GM12878 (cell line): ENCODE results near the gene SLC44A4. TPM values are rescaled to one million over a fixed set of nuclear protein-coding genes. Genes with fewer than 3 reads are reported as not detected.
"Not testable (repeated sequence)": the region's sequence is repeated elsewhere in the genome, so short reads cannot be mapped to it uniquely, and the experiment has no call there.

Experiments
- ATAC-seq: fragments of 200-7000 bp; cut with Tn5 transposase; 3 replicates; pipeline ENCODE4 v1.9.1; 2020; ENCODE audit warnings: mild to moderate bottlenecking, moderate library complexity
- BruUV-seq: library from RNA; stranded (reverse); fragments of 400-500 nt; replicated peaks from 2 replicates; lab custom pipeline; 2021; lab: Mats Ljungman, UMichigan
- CTCF ChIA-PET: fragments of 300-600 bp; sonication (Branson Sonifier 250); formaldehyde crosslinking; extraction: SDS; loops from one replicate; lab custom pipeline; 2021; ENCODE audit warnings: inconsistent platforms; lab: Yijun Ruan, JAX
- POLR2A ChIA-PET: fragments of 350-600 bp; formaldehyde crosslinking; extraction: SDS; loops from one replicate; lab custom pipeline; 2021; ENCODE audit warnings: inconsistent platforms; lab: Charles Lee
- RAD21 ChIA-PET: fragments of 300-600 bp; sonication (Branson Sonifier 250); formaldehyde crosslinking; loops from one replicate; lab custom pipeline; 2023; ENCODE audit warnings: antibody characterized with exemption; ENCODE audit not compliant: unreplicated experiment; lab: Charles Lee
- SMC1A ChIA-PET: fragments of 300-600 bp; sonication (Branson Sonifier 250); formaldehyde crosslinking; loops from one replicate; lab custom pipeline; 2023; ENCODE audit not compliant: unreplicated experiment, uncharacterized antibody; lab: Charles Lee
- DNase-seq: peaks from one replicate; pipeline ENCODE4 v3.0.0-alpha.2; 2011; ENCODE audit warnings: low read depth, low spot score
- FAIRE-seq: peaks from 3 replicates; lab custom pipeline; 2011; peaks lifted over from hg19 to GRCh38; lab: Jason Lieb, UNC
- H2AFZ ChIP-seq: 2 replicates; pipeline ENCODE4 v1.6.0; 2011; ENCODE audit warnings: low read depth, low read length, control low read depth; ENCODE audit not compliant: control insufficient read depth
- H3K27ac ChIP-seq: 2 replicates; pipeline ENCODE4 v1.5.1; 2011; ENCODE audit warnings: control low read depth; ENCODE audit not compliant: control insufficient read depth, insufficient read depth
- H3K27me3 ChIP-seq, 2 experiments: replicated peaks in 1 of 2; 2 replicates each; pipeline versions ENCODE4 v1.6.0 to v1.6.1; 2011; ENCODE audit warnings: low read length in 1 of 2; ENCODE audit not compliant: control insufficient read depth in 2 of 2, insufficient read depth in 2 of 2
- H3K36me3 ChIP-seq, 2 experiments: 2 replicates each; pipeline ENCODE4 v1.5.1; 2011; ENCODE audit warnings: low read length in 1 of 2; ENCODE audit not compliant: control insufficient read depth in 2 of 2, insufficient read depth in 2 of 2
- H3K4me1 ChIP-seq: 2 replicates; pipeline ENCODE4 v1.6.1; 2011; ENCODE audit warnings: mild to moderate bottlenecking, low read length, moderate library complexity, mixed read lengths; ENCODE audit not compliant: control insufficient read depth, insufficient read depth
- H3K4me2 ChIP-seq: 2 replicates; pipeline ENCODE4 v1.6.0; 2011; ENCODE audit warnings: control low read depth; ENCODE audit not compliant: control insufficient read depth, insufficient read depth
- H3K4me3 ChIP-seq: fragments of 200-600 bp; sonication (generic); 2 replicates; pipeline ENCODE4 v1.5.1; 2016
- H3K79me2 ChIP-seq: 2 replicates; pipeline ENCODE4 v1.6.0; 2011; ENCODE audit warnings: low read length; ENCODE audit not compliant: control insufficient read depth, insufficient read depth
- H3K9ac ChIP-seq: 2 replicates; pipeline ENCODE4 v1.8.0; 2011; ENCODE audit warnings: low read length, control low read depth, mixed read lengths; ENCODE audit not compliant: control insufficient read depth, insufficient read depth
- H3K9me3 ChIP-seq: replicated peaks from 3 replicates; pipeline ENCODE4 v1.5.1; 2011; ENCODE audit warnings: mild to moderate bottlenecking, low read length; ENCODE audit not compliant: control insufficient read depth, insufficient read depth
- H4K20me1 ChIP-seq: 2 replicates; pipeline ENCODE4 v1.6.0; 2011; ENCODE audit not compliant: control insufficient read depth, insufficient read depth
- EGR1 ChIP-seq, 2 experiments: IDR thresholded peaks; 1 replicate in 1 of 2; 2 replicates in 1 of 2; pipeline ENCODE4 v1.6.1; 2011 to 2012; ENCODE audit warnings: low read depth in 2 of 2, low read length in 2 of 2, borderline replicate concordance in 1 of 2, mild to moderate bottlenecking in 1 of 2, moderate library complexity in 1 of 2
- JUNB ChIP-seq: IDR thresholded peaks from 2 replicates; pipeline ENCODE4 v1.6.1; 2016; ENCODE audit warnings: antibody characterized with exemption, mild to moderate bottlenecking
- YY1 ChIP-seq: IDR thresholded peaks from 2 replicates; pipeline ENCODE4 v1.6.1; 2011; ENCODE audit warnings: low read depth, mild to moderate bottlenecking, low read length
- WGBS: methylation state at CpG from one replicate; pipeline ENCODE4 v1.1.6; 2016; ENCODE audit warnings: low lambda C conversion rate; ENCODE audit not compliant: insufficient replicate concordance, insufficient coverage; ENCODE audit errors: missing lambda C conversion rate; 5-methylcytosine and 5-hydroxymethylcytosine counted together
- in situ Hi-C: fragments of 300-500 bp; cut with MboI; formaldehyde crosslinking; loops from 9 replicates; pipeline ENCODE4 v1.14.3; 2018; ENCODE audit warnings: mixed read lengths
- intact Hi-C: fragments of 100-400 bp; cut with micrococcal nuclease; formaldehyde crosslinking; loops from one replicate; pipeline ENCODE4 v1.14.2; 2022; ENCODE audit not compliant: unreplicated experiment
- polyA plus RNA-seq, 11 experiments: library from polyadenylated mRNA; depleted of rRNA in 4 of 11; unstranded in 6 of 11; stranded (reverse) in 5 of 11; fragments of >200 nt; fragmentation: Nextera tagmentation in 4 of 11; fragmentation: Illumina TruSeq in 1 of 11; extraction: Ambion mirVana in 4 of 11; extraction: Trizol in 1 of 11; gene quantifications; 1 replicate in 1 of 11; 2 replicates in 10 of 11; pipeline versions ENCODE4 v1.2.1 to v1.2.3, GENCODE V29; 2011 to 2016; ENCODE audit warnings: inconsistent platforms in 2 of 11, missing spikeins in 2 of 11, low read depth in 1 of 11
- total RNA-seq, 4 experiments: library from RNA; depleted of rRNA in 3 of 4; stranded (reverse); fragments of >200 nt in 3 of 4; fragmentation: Illumina TruSeq in 1 of 4; extraction: Trizol in 1 of 4; gene quantifications; 2 replicates each; pipeline versions ENCODE4 v1.2.1 to v1.2.3, GENCODE V29; 2013 to 2021
- TF ChIP-seq, protein P1 (sequence below): fragments of 450-650 bp; IDR thresholded peaks from 2 replicates; pipeline ENCODE4 v1.6.1; 2016; ENCODE audit warnings: mild to moderate bottlenecking
- TF ChIP-seq, protein P2 (sequence below): fragments of 450-650 bp; IDR thresholded peaks from 2 replicates; pipeline ENCODE4 v1.6.1; 2014; ENCODE audit warnings: mild to moderate bottlenecking
- TF ChIP-seq, protein P3 (sequence below): fragments of 450-650 bp; formaldehyde crosslinking; IDR thresholded peaks from 2 replicates; pipeline ENCODE4 v1.4.0; 2020; ENCODE audit warnings: mild to moderate bottlenecking, moderate library complexity
- TF ChIP-seq, protein P4 (sequence below): IDR thresholded peaks from 2 replicates; pipeline ENCODE4 v1.6.1; 2011; ENCODE audit warnings: low read depth, low read length, improper control_type of control experiment, borderline replicate concordance

Gene SLC44A4
- total and polyA plus RNA-seq, 10 of the 15 experiments (the other 5 are each of a cell fraction or from before 2014, with no cell fraction given) = 0.04 to 0.24 (median 0.15) TPM; not detected in 3

DNA sequence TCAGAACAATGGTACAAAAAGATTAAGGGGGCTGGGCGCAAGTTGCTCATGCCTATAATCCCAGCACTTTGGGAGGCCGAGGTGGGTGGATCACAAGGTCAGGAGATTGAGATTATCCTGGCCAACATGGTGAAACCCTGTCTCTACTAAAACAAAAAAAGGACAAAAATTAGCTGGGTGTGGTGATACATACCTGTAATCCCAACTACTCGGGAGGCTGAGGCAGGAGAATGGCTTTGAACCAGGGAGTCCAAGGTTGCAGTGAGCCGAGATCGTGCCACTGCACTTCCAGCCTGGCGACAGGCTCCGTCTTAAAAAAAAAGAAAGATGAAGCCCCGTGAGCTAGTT is 39.0 kb downstream of the SLC44A4 start:
- H3K27me3 ChIP-seq, DNase-seq, H3K9ac ChIP-seq, H3K27ac ChIP-seq, FAIRE-seq, H4K20me1 ChIP-seq, H3K4me3 ChIP-seq, BruUV-seq, H3K9me3 ChIP-seq, intact Hi-C loops, H2AFZ ChIP-seq, H3K4me2 ChIP-seq, ATAC-seq: not testable (repeated sequence)
- in situ Hi-C loops = loop anchor here (10.0 kb wide), 1 partner anchor 295 kb away; the partner anchor contains the start of genes ATP6V1G2, DDX39B and NFKBIL1
- Histone ChIP-seq H3K36me3 (peaks cover 10 to 24% of the 10 kb centered on the region in 2 experiments), H3K4me1 (peaks cover 13% of the 10 kb centered on the region), H3K79me2 (peaks cover 46% of the 10 kb centered on the region)
- WGBS = 90% methylated on average over 8 of the region's 8 CpGs
- SMC1A ChIA-PET = interaction anchor here (0.9 to 2.3 kb wide), 4 partner anchors 23 to 112 kb away, joined by 3 to 13 read pairs (median 4); partner anchors contain the start of gene NEU1
- CTCF ChIA-PET = interaction anchor here (0.7 to 1.5 kb wide), 4 partner anchors 23 to 160 kb away, joined by 3 to 5 read pairs (median 3); partner anchors contain the start of gene NEU1
- POLR2A ChIA-PET = interaction anchor here (0.6 to 10.9 kb wide), 4 partner anchors 9 to 102 kb away, joined by 3 to 122 read pairs (median 6); partner anchors contain the start of genes CLIC1 and MSH5
- RAD21 ChIA-PET = interaction anchor here (1.7 kb wide), 1 partner anchor 23 kb away, joined by 4 read pairs; the partner anchor contains the start of gene NEU1

DNA sequence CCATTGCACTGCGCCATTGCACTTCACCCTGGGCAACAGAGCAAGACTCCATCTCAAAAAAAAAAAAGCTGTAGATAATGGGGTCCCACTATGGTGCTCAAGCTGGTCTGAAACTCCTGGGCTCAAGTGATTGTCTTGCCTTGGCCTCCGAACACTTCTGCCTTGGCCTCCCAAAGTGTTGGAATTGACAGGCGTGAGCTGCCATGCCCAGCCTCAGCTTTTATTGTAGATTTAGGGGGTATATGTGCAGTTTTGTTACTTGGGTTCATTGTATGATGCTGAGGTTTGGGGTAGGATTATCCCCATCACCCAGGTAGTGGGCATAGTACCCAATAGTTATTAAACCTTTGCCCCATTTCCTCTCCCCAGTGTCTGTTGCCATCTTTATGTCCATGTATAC is 39.8 kb downstream of the SLC44A4 start:
- in situ Hi-C loops = loop anchor here (10.0 kb wide), 1 partner anchor 294 kb away; the partner anchor contains the start of genes ATP6V1G2, DDX39B and NFKBIL1
- Histone ChIP-seq H3K9me3 (no peaks in the 10 kb centered on the region), H3K4me1 (peaks cover 13% of the 10 kb centered on the region), H3K27ac (no peak overlapping the region), H3K27me3 (no peaks in the 10 kb centered on the region), H4K20me1 (peaks cover 9% of the 10 kb centered on the region), H3K36me3 (peaks cover 10 to 24% of the 10 kb centered on the region in 2 experiments), H3K79me2 (peaks cover 52% of the 10 kb centered on the region), H3K4me2 (peak overlapping the region; percentile 56), H3K4me3 (peak overlapping the region; percentile 82; the same call in 1 of the 2 replicates), H3K9ac (no peak overlapping the region), H2AFZ (no peak overlapping the region)
- intact Hi-C loops = no loop called here
- ChIA-PET CTCF (interaction anchor here (0.8 to 1.5 kb wide), 4 partner anchors 14 to 87 kb away, joined by 3 to 5 read pairs (median 4); no protein-coding TSS in a partner anchor), SMC1A (interaction anchor here (0.7 to 2.3 kb wide), 7 partner anchors 14 to 113 kb away, joined by 3 to 13 read pairs (median 4); partner anchors contain the start of gene NEU1), RAD21 (interaction anchor here (0.9 to 1.7 kb wide), 3 partner anchors 8 to 84 kb away, joined by 4 to 7 read pairs (median 4); partner anchors contain the start of gene NEU1), POLR2A (interaction anchor here (0.6 to 10.9 kb wide), 5 partner anchors 8 to 102 kb away, joined by 3 to 122 read pairs (median 5); partner anchors contain the start of genes CLIC1 and MSH5)
- BruUV-seq = no TSS peak
- DNase-seq (no peak), FAIRE-seq (no peak), ATAC-seq (no peak)
- WGBS = 96% methylated on average over 3 of the region's 3 CpGs
- TF ChIP-seq YY1 = no peak
- no peak for TF ChIP-seq JUNB
- TF ChIP-seq, protein P1, sequence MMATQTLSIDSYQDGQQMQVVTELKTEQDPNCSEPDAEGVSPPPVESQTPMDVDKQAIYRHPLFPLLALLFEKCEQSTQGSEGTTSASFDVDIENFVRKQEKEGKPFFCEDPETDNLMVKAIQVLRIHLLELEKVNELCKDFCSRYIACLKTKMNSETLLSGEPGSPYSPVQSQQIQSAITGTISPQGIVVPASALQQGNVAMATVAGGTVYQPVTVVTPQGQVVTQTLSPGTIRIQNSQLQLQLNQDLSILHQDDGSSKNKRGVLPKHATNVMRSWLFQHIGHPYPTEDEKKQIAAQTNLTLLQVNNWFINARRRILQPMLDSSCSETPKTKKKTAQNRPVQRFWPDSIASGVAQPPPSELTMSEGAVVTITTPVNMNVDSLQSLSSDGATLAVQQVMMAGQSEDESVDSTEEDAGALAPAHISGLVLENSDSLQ = no peak
- TF ChIP-seq, protein P2, sequence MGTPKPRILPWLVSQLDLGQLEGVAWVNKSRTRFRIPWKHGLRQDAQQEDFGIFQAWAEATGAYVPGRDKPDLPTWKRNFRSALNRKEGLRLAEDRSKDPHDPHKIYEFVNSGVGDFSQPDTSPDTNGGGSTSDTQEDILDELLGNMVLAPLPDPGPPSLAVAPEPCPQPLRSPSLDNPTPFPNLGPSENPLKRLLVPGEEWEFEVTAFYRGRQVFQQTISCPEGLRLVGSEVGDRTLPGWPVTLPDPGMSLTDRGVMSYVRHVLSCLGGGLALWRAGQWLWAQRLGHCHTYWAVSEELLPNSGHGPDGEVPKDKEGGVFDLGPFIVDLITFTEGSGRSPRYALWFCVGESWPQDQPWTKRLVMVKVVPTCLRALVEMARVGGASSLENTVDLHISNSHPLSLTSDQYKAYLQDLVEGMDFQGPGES = no peak
- TF ChIP-seq, protein P3, sequence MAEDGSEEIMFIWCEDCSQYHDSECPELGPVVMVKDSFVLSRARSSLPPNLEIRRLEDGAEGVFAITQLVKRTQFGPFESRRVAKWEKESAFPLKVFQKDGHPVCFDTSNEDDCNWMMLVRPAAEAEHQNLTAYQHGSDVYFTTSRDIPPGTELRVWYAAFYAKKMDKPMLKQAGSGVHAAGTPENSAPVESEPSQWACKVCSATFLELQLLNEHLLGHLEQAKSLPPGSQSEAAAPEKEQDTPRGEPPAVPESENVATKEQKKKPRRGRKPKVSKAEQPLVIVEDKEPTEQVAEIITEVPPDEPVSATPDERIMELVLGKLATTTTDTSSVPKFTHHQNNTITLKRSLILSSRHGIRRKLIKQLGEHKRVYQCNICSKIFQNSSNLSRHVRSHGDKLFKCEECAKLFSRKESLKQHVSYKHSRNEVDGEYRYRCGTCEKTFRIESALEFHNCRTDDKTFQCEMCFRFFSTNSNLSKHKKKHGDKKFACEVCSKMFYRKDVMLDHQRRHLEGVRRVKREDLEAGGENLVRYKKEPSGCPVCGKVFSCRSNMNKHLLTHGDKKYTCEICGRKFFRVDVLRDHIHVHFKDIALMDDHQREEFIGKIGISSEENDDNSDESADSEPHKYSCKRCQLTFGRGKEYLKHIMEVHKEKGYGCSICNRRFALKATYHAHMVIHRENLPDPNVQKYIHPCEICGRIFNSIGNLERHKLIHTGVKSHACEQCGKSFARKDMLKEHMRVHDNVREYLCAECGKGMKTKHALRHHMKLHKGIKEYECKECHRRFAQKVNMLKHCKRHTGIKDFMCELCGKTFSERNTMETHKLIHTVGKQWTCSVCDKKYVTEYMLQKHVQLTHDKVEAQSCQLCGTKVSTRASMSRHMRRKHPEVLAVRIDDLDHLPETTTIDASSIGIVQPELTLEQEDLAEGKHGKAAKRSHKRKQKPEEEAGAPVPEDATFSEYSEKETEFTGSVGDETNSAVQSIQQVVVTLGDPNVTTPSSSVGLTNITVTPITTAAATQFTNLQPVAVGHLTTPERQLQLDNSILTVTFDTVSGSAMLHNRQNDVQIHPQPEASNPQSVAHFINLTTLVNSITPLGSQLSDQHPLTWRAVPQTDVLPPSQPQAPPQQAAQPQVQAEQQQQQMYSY (CRISPR knock-in tag) = no peak
- TF ChIP-seq EGR1 (IDR thresholded peaks at IDR 0.05; ENCODE audit: borderline replicate concordance in 1 of 2, low read depth in 2 of 2, low read length in 2 of 2) = no peak
- TF ChIP-seq, protein P4, sequence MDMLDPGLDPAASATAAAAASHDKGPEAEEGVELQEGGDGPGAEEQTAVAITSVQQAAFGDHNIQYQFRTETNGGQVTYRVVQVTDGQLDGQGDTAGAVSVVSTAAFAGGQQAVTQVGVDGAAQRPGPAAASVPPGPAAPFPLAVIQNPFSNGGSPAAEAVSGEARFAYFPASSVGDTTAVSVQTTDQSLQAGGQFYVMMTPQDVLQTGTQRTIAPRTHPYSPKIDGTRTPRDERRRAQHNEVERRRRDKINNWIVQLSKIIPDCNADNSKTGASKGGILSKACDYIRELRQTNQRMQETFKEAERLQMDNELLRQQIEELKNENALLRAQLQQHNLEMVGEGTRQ = no peak
